ENCODE measurements around the gene AHNAK. TPM values are rescaled to one million over a fixed set of nuclear protein-coding genes. Genes with fewer than 3 reads are reported as not detected.

Gene AHNAK
- total and polyA plus RNA-seq, 5 donors = 78.1 to 371 (median 311) TPM

DNA sequence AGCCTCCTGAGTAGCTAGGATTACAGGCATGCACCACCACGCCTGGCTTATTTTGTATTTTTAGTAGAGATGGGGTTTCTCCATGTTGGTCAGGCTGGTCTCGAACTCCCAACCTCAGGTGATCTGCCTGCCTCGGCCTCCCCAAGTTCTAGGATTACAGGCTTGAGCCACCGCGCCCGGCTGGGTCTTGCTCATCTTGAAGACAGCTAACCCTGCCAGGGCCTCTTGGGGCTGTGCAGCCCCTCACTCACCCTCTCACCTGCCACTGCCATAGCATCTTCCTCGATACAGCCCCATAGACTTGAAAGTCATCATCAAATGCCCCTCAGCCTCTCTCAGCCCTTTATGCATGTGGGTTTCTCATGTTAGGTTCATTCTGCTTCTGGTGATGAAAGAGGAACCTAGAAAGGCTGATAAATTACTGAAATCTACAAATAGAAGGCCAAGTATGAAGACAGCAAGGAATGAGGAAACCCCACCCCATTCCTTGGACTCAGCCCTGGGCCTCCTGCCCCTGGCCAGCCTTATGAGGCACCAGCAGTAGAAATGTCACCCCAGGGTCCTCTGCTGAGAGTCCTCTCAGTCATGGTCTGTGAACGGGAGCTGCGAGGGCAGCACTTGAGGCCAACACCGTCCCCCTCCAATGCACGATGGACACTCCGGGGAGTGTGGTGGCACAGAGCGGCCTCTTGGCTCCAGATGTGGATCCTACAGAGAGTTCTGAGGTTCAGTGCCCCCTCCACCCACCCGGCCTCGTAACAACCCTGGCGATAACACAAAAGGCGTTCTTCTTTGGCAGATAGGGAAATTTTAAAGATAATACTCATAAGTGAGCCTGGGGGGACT is 103.0 kb downstream of the AHNAK start:
- Histone ChIP-seq H3K4me3 (ENCODE audit: low read length) (no peak overlapping the region), H3K4me1 (ENCODE audit: control insufficient read depth, insufficient read depth, low read length) (peaks cover 10% of the 10 kb centered on the region), H3K27ac (ENCODE audit: low read length) (peak overlapping the region; percentile 86), H3K27me3 (ENCODE audit: control insufficient read depth, insufficient read depth) (no peaks in the 10 kb centered on the region), H3K9me3 (ENCODE audit: control insufficient read depth, low read length) (no peaks in the 10 kb centered on the region)
- intact Hi-C loops (cut with DNase I) = no loop called here
- 58% methylated on average over 17 of the region's 17 CpGs for WGBS
- DNase-seq (peak; percentile 66 to 85 (median 81)), ATAC-seq (peak; percentile 73 to 76)

DNA sequence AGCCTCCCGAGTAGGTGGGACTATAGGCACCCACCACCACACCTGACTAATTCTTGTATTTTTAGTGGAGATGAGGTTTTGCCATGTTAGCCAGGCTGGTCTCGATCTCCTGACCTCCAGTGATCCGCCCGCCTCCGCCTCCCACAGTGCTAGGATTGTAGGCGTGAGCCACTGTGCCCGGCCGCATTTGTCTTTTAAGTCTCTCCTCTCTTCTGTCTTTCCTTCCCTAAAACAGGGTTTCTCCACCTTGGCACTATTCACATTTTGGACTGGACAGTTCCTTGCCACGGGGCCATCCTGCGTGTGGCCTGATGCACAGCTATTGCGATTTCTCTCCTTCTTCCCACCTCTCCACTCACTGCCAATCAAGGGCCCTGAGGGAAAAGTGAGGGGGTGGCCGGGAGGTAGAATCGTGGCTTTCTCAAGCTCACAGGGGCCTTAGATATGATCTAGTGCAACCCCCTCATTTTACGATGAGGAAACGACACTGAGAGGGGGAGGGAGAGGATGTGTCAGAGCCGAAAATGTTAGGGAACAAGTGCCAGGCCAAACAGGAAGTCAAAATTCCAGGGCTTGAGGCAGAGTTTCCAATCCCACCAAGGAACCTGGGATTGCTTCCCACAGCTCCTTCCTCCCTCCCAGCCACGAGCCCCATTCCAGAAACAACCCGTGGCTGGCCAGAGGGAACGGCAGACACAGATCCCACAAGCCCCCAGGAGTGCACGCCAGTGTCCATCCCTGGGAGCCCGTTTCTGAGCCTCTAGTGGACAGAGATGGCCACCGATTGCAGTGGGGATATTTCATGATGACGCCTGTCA is 106.6 kb downstream of the AHNAK start:
- intact Hi-C loops (cut with DNase I) = loop anchor here in 2 of 4 donors (10.0 kb wide), 2 partner anchors 45 to 95 kb away; no protein-coding TSS in a partner anchor
- ATAC-seq (peak; percentile 53 to 76), DNase-seq (peak; percentile 62 to 80 (median 76))
- H3K27ac ChIP-seq (ENCODE audit: low read length) = peak overlapping the region; percentile 25
- H3K4me3 ChIP-seq (ENCODE audit: low read length) = no peak overlapping the region
- H3K27me3 ChIP-seq (ENCODE audit: control insufficient read depth, insufficient read depth) = no peaks in the 10 kb centered on the region
- H3K9me3 ChIP-seq (ENCODE audit: control insufficient read depth, low read length) = no peaks in the 10 kb centered on the region
- H3K4me1 ChIP-seq (ENCODE audit: control insufficient read depth, insufficient read depth, low read length) = peaks cover 9% of the 10 kb centered on the region
- WGBS = 37% methylated on average over 23 of the region's 23 CpGs

DNA sequence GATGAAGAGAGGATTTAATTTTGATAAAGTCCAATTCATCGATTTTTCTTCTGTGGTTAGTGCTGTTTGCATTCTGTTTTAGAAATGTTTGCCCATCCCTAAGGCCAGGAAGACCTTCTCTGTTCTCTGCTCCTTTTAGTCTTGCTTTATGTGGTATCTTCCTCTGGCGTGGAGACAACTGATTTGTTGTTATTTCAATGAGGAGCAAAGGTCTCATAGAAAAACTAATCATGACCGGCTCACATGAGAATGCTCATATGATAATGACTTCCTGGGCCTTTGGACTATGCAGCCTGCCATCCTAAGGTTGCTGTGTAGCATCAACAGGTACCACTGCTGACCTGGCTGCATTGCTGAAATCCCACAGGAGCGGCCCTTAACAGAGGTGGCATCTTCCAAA is 108.0 kb downstream of the AHNAK start:
- Histone ChIP-seq H3K4me1 (ENCODE audit: control insufficient read depth, insufficient read depth, low read length) (peaks cover 6% of the 10 kb centered on the region), H3K27me3 (ENCODE audit: control insufficient read depth, insufficient read depth) (no peaks in the 10 kb centered on the region), H3K27ac (ENCODE audit: low read length) (no peak overlapping the region), H3K9me3 (ENCODE audit: control insufficient read depth, low read length) (no peaks in the 10 kb centered on the region), H3K4me3 (ENCODE audit: low read length) (no peak overlapping the region)
- ATAC-seq (no peak), DNase-seq (no peak)
- intact Hi-C loops (cut with DNase I) = loop anchor here in 2 of 4 donors (10.0 kb wide), 2 partner anchors 46 to 96 kb away; no protein-coding TSS in a partner anchor
- 77% methylated on average over 4 of the region's 4 CpGs for WGBS

GRCh38 chr11:62437616-62438015 is 109.0 kb downstream of the AHNAK start:
- WGBS = 100% methylated on average over 1 of the region's 1 CpG

DNA sequence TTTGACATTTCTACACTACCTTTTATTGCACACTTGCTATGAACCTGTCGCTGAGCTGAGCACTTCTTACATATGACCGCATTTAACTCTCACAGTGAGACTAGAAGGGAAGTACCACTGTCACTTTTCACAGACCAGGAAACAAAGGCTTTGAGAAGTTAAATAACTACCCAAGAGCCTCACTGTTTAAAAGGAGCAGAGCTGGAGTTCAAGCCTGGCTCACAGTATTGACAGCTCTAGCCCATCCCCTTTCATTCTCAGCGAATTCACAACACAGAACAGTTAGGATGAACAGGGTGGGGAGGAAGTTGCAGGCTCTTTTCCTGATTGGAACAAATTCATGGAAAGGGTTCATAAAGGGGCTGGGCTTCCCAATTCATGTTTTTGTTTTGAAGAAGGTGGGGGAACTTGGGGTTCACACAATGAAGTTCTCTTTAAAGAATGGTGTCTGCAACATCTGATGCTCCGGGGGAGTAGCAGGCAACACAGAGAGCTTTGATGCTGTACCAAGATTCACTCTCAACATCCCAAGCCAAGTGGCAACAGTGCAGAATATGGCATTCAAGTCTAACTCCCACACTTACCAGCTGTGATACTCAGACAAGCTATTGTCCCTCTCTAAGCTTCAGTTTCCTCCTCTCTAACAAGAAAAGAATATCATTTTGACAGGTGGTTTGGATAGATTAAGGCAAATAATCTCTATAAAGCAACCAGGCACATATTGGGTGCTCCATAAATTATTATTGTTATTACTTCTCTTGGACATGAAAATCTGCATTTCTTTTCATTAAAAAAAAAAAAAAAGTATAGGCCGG is 110.6 kb downstream of the AHNAK start:
- WGBS = 44% methylated on average over 5 of the region's 5 CpGs
- Histone ChIP-seq H3K4me1 (ENCODE audit: control insufficient read depth, insufficient read depth, low read length) (peaks cover 7% of the 10 kb centered on the region), H3K27me3 (ENCODE audit: control insufficient read depth, insufficient read depth) (no peaks in the 10 kb centered on the region), H3K9me3 (ENCODE audit: control insufficient read depth, low read length) (no peaks in the 10 kb centered on the region), H3K4me3 (ENCODE audit: low read length) (no peak overlapping the region), H3K27ac (ENCODE audit: low read length) (peak overlapping the region; percentile 80)
- intact Hi-C loops (cut with DNase I) = loop anchor here in 2 of 4 donors (10.0 kb wide), 2 partner anchors 49 to 99 kb away; no protein-coding TSS in a partner anchor
- DNase-seq = no peak
- peak; percentile 37 to 58 for ATAC-seq

More at GRCh38 chr11:62437616-62438015, 109.0 kb downstream of the AHNAK start:
- no peak for DNase-seq
- H3K9me3 ChIP-seq (ENCODE audit: control insufficient read depth, low read length) = no peaks in the 10 kb centered on the region
- no peak overlapping the region for H3K4me3 ChIP-seq (ENCODE audit: low read length)
- no peak overlapping the region for H3K27ac ChIP-seq (ENCODE audit: low read length)
- intact Hi-C loops (cut with DNase I) = loop anchor here in 2 of 4 donors (10.0 kb wide), 2 partner anchors 47 to 97 kb away; no protein-coding TSS in a partner anchor
- ATAC-seq = no peak
- H3K4me1 ChIP-seq (ENCODE audit: control insufficient read depth, insufficient read depth, low read length) = peaks cover 6% of the 10 kb centered on the region
- no peaks in the 10 kb centered on the region for H3K27me3 ChIP-seq (ENCODE audit: control insufficient read depth, insufficient read depth)

DNA sequence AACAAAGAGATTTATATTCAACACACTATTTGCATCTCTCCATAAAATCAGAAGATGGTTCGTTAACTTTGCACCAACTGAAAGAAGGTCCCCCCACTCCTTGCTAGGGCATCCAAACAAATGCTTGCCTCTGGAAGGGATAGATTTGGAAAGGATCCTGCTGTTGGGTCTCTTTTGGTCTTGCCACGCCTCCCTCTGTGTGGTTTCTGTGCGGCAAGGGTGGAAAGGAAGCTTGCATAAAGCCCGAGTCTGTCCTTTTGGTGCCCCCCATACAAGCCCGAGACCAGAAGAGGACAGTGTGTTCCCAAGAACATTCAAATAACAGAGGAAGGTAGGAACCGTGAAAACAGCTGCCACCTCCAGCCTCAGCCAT is 112.7 kb downstream of the AHNAK start:
- H3K4me3 ChIP-seq (ENCODE audit: low read length) = no peak overlapping the region
- H3K9me3 ChIP-seq (ENCODE audit: control insufficient read depth, low read length) = no peaks in the 10 kb centered on the region
- intact Hi-C loops (cut with DNase I) = loop anchor here in 2 of 4 donors (10.0 kb wide), 2 partner anchors 51 to 101 kb away; no protein-coding TSS in a partner anchor
- no peaks in the 10 kb centered on the region for H3K27me3 ChIP-seq (ENCODE audit: control insufficient read depth, insufficient read depth)
- WGBS = 47% methylated on average over 6 of the region's 6 CpGs
- H3K27ac ChIP-seq (ENCODE audit: low read length) = peak overlapping the region; percentile 61
- peak in 1 of 2 donors; percentile 56 for ATAC-seq
- peaks cover 6% of the 10 kb centered on the region for H3K4me1 ChIP-seq (ENCODE audit: control insufficient read depth, insufficient read depth, low read length)
- DNase-seq = no peak

GRCh38 chr11:62433141-62433903 is 113.3 kb downstream of the AHNAK start:
- intact Hi-C loops (cut with DNase I) = loop anchor here in 2 of 4 donors (10.0 kb wide), 2 partner anchors 51 to 101 kb away; no protein-coding TSS in a partner anchor
- peak overlapping the region; percentile 61 for H3K27ac ChIP-seq (ENCODE audit: low read length)
- no peak for ATAC-seq
- no peaks in the 10 kb centered on the region for H3K27me3 ChIP-seq (ENCODE audit: control insufficient read depth, insufficient read depth)
- peaks cover 6% of the 10 kb centered on the region for H3K4me1 ChIP-seq (ENCODE audit: control insufficient read depth, insufficient read depth, low read length)
- DNase-seq = no peak
- no peak overlapping the region for H3K4me3 ChIP-seq (ENCODE audit: low read length)
- 51% methylated on average over 16 of the region's 16 CpGs for WGBS
- H3K9me3 ChIP-seq (ENCODE audit: control insufficient read depth, low read length) = no peaks in the 10 kb centered on the region

GRCh38 chr11:62432695-62433094 is 113.9 kb downstream of the AHNAK start:
- no peak overlapping the region for H3K27ac ChIP-seq (ENCODE audit: low read length)
- peaks cover 6% of the 10 kb centered on the region for H3K4me1 ChIP-seq (ENCODE audit: control insufficient read depth, insufficient read depth, low read length)
- no peak for ATAC-seq
- intact Hi-C loops (cut with DNase I) = loop anchor here in 2 of 4 donors (10.0 kb wide), 2 partner anchors 52 to 102 kb away; no protein-coding TSS in a partner anchor
- H3K9me3 ChIP-seq (ENCODE audit: control insufficient read depth, low read length) = no peaks in the 10 kb centered on the region
- no peak for DNase-seq
- WGBS = 87% methylated on average over 9 of the region's 9 CpGs
- H3K4me3 ChIP-seq (ENCODE audit: low read length) = no peak overlapping the region
- H3K27me3 ChIP-seq (ENCODE audit: control insufficient read depth, insufficient read depth) = no peaks in the 10 kb centered on the region

- WGBS = 62% methylated on average over 11 of the region's 11 CpGs
- Histone ChIP-seq H3K4me3 (ENCODE audit: low read length) (no peak overlapping the region), H3K27me3 (ENCODE audit: control insufficient read depth, insufficient read depth) (no peaks in the 10 kb centered on the region), H3K4me1 (ENCODE audit: control insufficient read depth, insufficient read depth, low read length) (peaks cover 6% of the 10 kb centered on the region), H3K27ac (ENCODE audit: low read length) (peak overlapping the region; percentile 45), H3K9me3 (ENCODE audit: control insufficient read depth, low read length) (no peaks in the 10 kb centered on the region)
- intact Hi-C loops (cut with DNase I) = loop anchor here in 2 of 4 donors (10.0 kb wide), 2 partner anchors 53 to 103 kb away; no protein-coding TSS in a partner anchor
- DNase-seq (no peak), ATAC-seq (no peak)
These were observed 115.3 kb downstream of the AHNAK start for GRCh38 chr11:62431171-62431901.

All from right cardiac atrium (tissue), 5 donors.